Spleen (tissue), 11 donors: ENCODE results near the gene ATP10B. TPM values are rescaled to one million over a fixed set of nuclear protein-coding genes. Genes with fewer than 3 reads are reported as not detected.

Source experiments
- DNase-seq: peaks from one replicate; pipeline ENCODE4 v3.0.0-alpha.2; 2020
- H3K27ac ChIP-seq, 8 donors: fragments of 200-600 bp; sonication (generic) in 7 of 8; 1 replicate in 4 of 8; 2 replicates in 4 of 8; pipeline versions ENCODE4 v1.5.0 to v1.8.0; 2016 to 2021; ENCODE audit warnings: inconsistent platforms in 4 of 8, mild to moderate bottlenecking in 4 of 8, moderate library complexity in 1 of 8
- H3K27me3 ChIP-seq, 7 donors: fragments of 200-600 bp; sonication (generic) in 6 of 7; replicated peaks in 1 of 7; 1 replicate in 4 of 7; 2 replicates in 3 of 7; pipeline versions ENCODE4 v1.5.0 to v1.8.0; 2016 to 2021; ENCODE audit warnings: inconsistent platforms in 3 of 7, mild to moderate bottlenecking in 1 of 7
- H3K36me3 ChIP-seq, 6 donors: fragments of 200-600 bp; sonication (generic) in 5 of 6; 1 replicate in 4 of 6; 2 replicates in 2 of 6; pipeline versions ENCODE4 v1.5.0 to v1.8.0; 2016 to 2021; ENCODE audit warnings: inconsistent platforms in 2 of 6
- H3K4me1 ChIP-seq, 6 donors: fragments of 200-600 bp; sonication (generic) in 5 of 6; 1 replicate in 3 of 6; 2 replicates in 3 of 6; pipeline versions ENCODE4 v1.5.0 to v1.8.0; 2016 to 2021; ENCODE audit warnings: inconsistent platforms in 3 of 6
- H3K4me3 ChIP-seq, 8 donors: fragments of 200-600 bp; sonication (generic) in 7 of 8; 1 replicate in 4 of 8; 2 replicates in 4 of 8; pipeline versions ENCODE4 v1.5.0 to v1.8.0; 2016 to 2021; ENCODE audit warnings: inconsistent platforms in 4 of 8, mild to moderate bottlenecking in 4 of 8, moderate library complexity in 2 of 8
- H3K9me3 ChIP-seq, 8 donors: fragments of 200-600 bp; sonication (generic) in 7 of 8; 1 replicate in 4 of 8; 2 replicates in 4 of 8; pipeline versions ENCODE4 v1.5.0 to v1.8.0; 2016 to 2021; ENCODE audit warnings: inconsistent platforms in 4 of 8
- CTCF ChIP-seq, 11 experiments: fragments of 200-600 bp in 7 of 11; fragments of 450-650 bp in 4 of 11; sonication (generic) in 4 of 11; IDR thresholded peaks in 8 of 11; conservative IDR thresholded peaks in 3 of 11; 1 replicate in 7 of 11; 2 replicates in 4 of 11; pipeline versions ENCODE4 v1.4.0 to v1.8.0; 2016 to 2021; ENCODE audit warnings: antibody characterized with exemption in 11 of 11, inconsistent platforms in 4 of 11, mild to moderate bottlenecking in 1 of 11
- POLR2A ChIP-seq, 3 donors: fragments of 450-650 bp; IDR thresholded peaks; one replicate each; pipeline ENCODE4 v1.5.1; 2017; ENCODE audit warnings: antibody characterized with exemption in 3 of 3, mild to moderate bottlenecking in 1 of 3
- POLR2AphosphoS5 ChIP-seq, 3 donors: sonication (generic); formaldehyde crosslinking; IDR thresholded peaks; one replicate each; pipeline ENCODE4 v1.5.1; 2017; ENCODE audit warnings: antibody characterized with exemption in 3 of 3
- WGBS, 5 donors: extraction: QIAGEN DNeasy Blood & Tissue Kit in 3 of 5; methylation state at CpG; one replicate each; pipeline versions ENCODE4 v1.1.5 to v1.1.7; 2013 to 2018; 5-methylcytosine and 5-hydroxymethylcytosine counted together
- intact Hi-C: fragments of 100-400 bp; cut with DNase I; formaldehyde crosslinking; loops from one replicate; pipeline ENCODE4 v1.15.0; 2023; ENCODE audit warnings: low total_unique reads
- polyA plus RNA-seq, 3 donors: library from polyadenylated mRNA; stranded (reverse); fragments of 200-250 nt; gene quantifications; one replicate each; pipeline ENCODE4 v1.2.1, GENCODE V29; 2013
- total RNA-seq, 7 donors: library from RNA; depleted of rRNA in 3 of 7; stranded (reverse); fragments of >200 nt in 3 of 7; fragmentation: NEBNext Ultra II Directional in 4 of 7; extraction: Animal tissue kit (Norgen Biotek cat#: 25700) in 4 of 7; gene quantifications; one replicate each; pipeline versions ENCODE4 v1.1.0 to v1.2.1, GENCODE V29; 2016 to 2021
- donor health status: healthy with polysubstance abuse.
- donor health status: DM: no; HTN: no; CAD: no; lungs with moderate emphysema.
- donor health status: DM: no; HTN: no; CAD: no.
- donor health status: Bipolar disorder and iron deficiency.
- donor health status: healthy.
- donor health status: DM: no; HTN: no; CAD: no.
- donor health status: DM: yes; HTN: yes; CAD: no.

Gene ATP10B
- total and polyA plus RNA-seq, 10 donors = 0.06 TPM; not detected in 9

- 83 to 97% (median 93%) methylated on average over 1 of the region's 1 CpG for WGBS, 5 donors
- H3K27me3 ChIP-seq = peaks cover 0 to 5% (median 0%) of the 10 kb centered on the region in 7 donors
- no peak overlapping the region for H3K4me3 ChIP-seq
- no peak for DNase-seq
- no peaks in the 10 kb centered on the region for H3K4me1 ChIP-seq
- intact Hi-C loops = no loop called here
- TF ChIP-seq CTCF (IDR thresholded peaks at IDR 0.05 in 8 of 11, conservative IDR thresholded peaks at IDR 0.05 in 3 of 11) (no peak), POLR2A (IDR thresholded peaks at IDR 0.05) (no peak)
- no peak overlapping the region for H3K27ac ChIP-seq
- no peaks in the 10 kb centered on the region for H3K9me3 ChIP-seq
- H3K36me3 ChIP-seq = no peaks in the 10 kb centered on the region
Observed at GRCh38 chr5:160524827-160525226, 327.2 kb downstream of the ATP10B start.

- H3K36me3 ChIP-seq = no peaks in the 10 kb centered on the region
- DNase-seq = no peak
- no peaks in the 10 kb centered on the region for H3K9me3 ChIP-seq
- TF ChIP-seq POLR2AphosphoS5 (IDR thresholded peaks at IDR 0.05) (no peak), CTCF (IDR thresholded peaks at IDR 0.05 in 8 of 11, conservative IDR thresholded peaks at IDR 0.05 in 3 of 11) (no peak), POLR2A (IDR thresholded peaks at IDR 0.05) (no peak)
- intact Hi-C loops = no loop called here
- H3K4me1 ChIP-seq = no peaks in the 10 kb centered on the region
- no peak overlapping the region for H3K27ac ChIP-seq
- no peak overlapping the region for H3K4me3 ChIP-seq
- WGBS, 5 donors = 83 to 96% (median 86%) methylated on average over 4 of the region's 4 CpGs
- H3K27me3 ChIP-seq = no peaks in the 10 kb centered on the region
Observed at GRCh38 chr5:160523502-160524163, 328.4 kb downstream of the ATP10B start.

- H3K4me3 ChIP-seq = no peak overlapping the region
- H3K9me3 ChIP-seq = no peaks in the 10 kb centered on the region
- intact Hi-C loops = no loop called here
- no peak overlapping the region for H3K27ac ChIP-seq
- no peaks in the 10 kb centered on the region for H3K4me1 ChIP-seq
- TF ChIP-seq POLR2A (IDR thresholded peaks at IDR 0.05) (no peak), POLR2AphosphoS5 (IDR thresholded peaks at IDR 0.05) (no peak), CTCF (IDR thresholded peaks at IDR 0.05 in 8 of 11, conservative IDR thresholded peaks at IDR 0.05 in 3 of 11) (no peak)
- DNase-seq = no peak
- no peaks in the 10 kb centered on the region for H3K36me3 ChIP-seq
- H3K27me3 ChIP-seq = no peaks in the 10 kb centered on the region
Observed at GRCh38 chr5:160521392-160521663, 330.7 kb downstream of the ATP10B start.

GRCh38 chr5:160520609-160521391 lies 331.2 kb downstream of the ATP10B start:
- 85 to 92% (median 89%) methylated on average over 6 of the region's 6 CpGs for WGBS, 5 donors
- intact Hi-C loops = no loop called here
- H3K9me3 ChIP-seq = no peaks in the 10 kb centered on the region
- no peaks in the 10 kb centered on the region for H3K36me3 ChIP-seq
- H3K27me3 ChIP-seq = no peaks in the 10 kb centered on the region
- no peaks in the 10 kb centered on the region for H3K4me1 ChIP-seq
- no peak for TF ChIP-seq CTCF (IDR thresholded peaks at IDR 0.05 in 8 of 11, conservative IDR thresholded peaks at IDR 0.05 in 3 of 11)
- no peak for TF ChIP-seq POLR2AphosphoS5 (IDR thresholded peaks at IDR 0.05)
- H3K27ac ChIP-seq = no peak overlapping the region
- H3K4me3 ChIP-seq = no peak overlapping the region
- DNase-seq = no peak
